NB4 (cell line): ENCODE data around the gene HSPE1.

Experiments
- DNase-seq: peaks from one replicate; pipeline ENCODE4 v3.0.0; 2010; ENCODE audit warnings: low read depth
- H3K4me3 ChIP-seq: one replicate; pipeline ENCODE4 v1.5.1; 2011; ENCODE audit warnings: mild to moderate bottlenecking, low read depth, low read length, moderate library complexity
- CTCF ChIP-seq: IDR thresholded peaks from one replicate; pipeline ENCODE4 v1.5.1; 2012; ENCODE audit warnings: low read depth, low read length
- MAX ChIP-seq: IDR thresholded peaks from 2 replicates; pipeline ENCODE4 v1.6.1; 2011; ENCODE audit warnings: low read depth, low read length
- MYC ChIP-seq: IDR thresholded peaks from 2 replicates; pipeline ENCODE4 v1.6.1; 2011; ENCODE audit warnings: low read depth, low read length
- POLR2A ChIP-seq: IDR thresholded peaks from 2 replicates; pipeline ENCODE4 v1.6.1; 2011; ENCODE audit warnings: mild to moderate bottlenecking; ENCODE audit not compliant: insufficient read length; ENCODE audit errors: extremely low read depth

Gene HSPE1

GRCh38 chr2:197497326-197497725 is 2.9 kb upstream of the HSPE1 start:
- peak overlapping the region; percentile 76 for H3K4me3 ChIP-seq
- TF ChIP-seq CTCF (no peak), MAX (no peak), POLR2A (no peak), MYC (no peak)
- no peak for DNase-seq

GRCh38 chr2:197498235-197498936 is 1.8 kb upstream of the HSPE1 start:
- TF ChIP-seq POLR2A (no peak), CTCF (no peak), MYC (no peak), MAX (no peak)
- H3K4me3 ChIP-seq, result peak overlapping the region; percentile 76

GRCh38 chr2:197498937-197499593 is 1.1 kb upstream of the HSPE1 start:
- DNase-seq, result peak; percentile 73
- TF ChIP-seq POLR2A (no peak), CTCF (no peak), MAX (peak; percentile 32; the same call in 1 of the 2 replicates), MYC (no peak; the same call in none of the 2 replicates)
- H3K4me3 ChIP-seq, result peak overlapping the region; percentile 76

More at GRCh38 chr2:197498235-197498936, 1.8 kb upstream of the HSPE1 start:
- no peak for DNase-seq

GRCh38 chr2:197500503-197501131 is 438 bp downstream of the HSPE1 start:
- DNase-seq, result no peak
- TF ChIP-seq MAX, result no peak
- no peak for TF ChIP-seq POLR2A
- no peak for TF ChIP-seq CTCF
- TF ChIP-seq MYC, result no peak
- peak overlapping the region; percentile 99 for H3K4me3 ChIP-seq

GRCh38 chr2:197502201-197502600 is 2.0 kb downstream of the HSPE1 start:
- H3K4me3 ChIP-seq, result peak overlapping the region; percentile 99
- DNase-seq, result no peak
- no peak for TF ChIP-seq CTCF
- no peak for TF ChIP-seq MAX
- TF ChIP-seq POLR2A, result no peak
- TF ChIP-seq MYC, result no peak
